D721Med (cell line): Measurements from ENCODE around the gene HOXB9.

Experiments used
- DNase-seq: peaks from one replicate; pipeline ENCODE4 v3.0.0; 2011; ENCODE audit warnings: low spot score; ENCODE audit not compliant: insufficient read length
- FAIRE-seq: peaks from 2 replicates; lab custom pipeline; 2011; peaks lifted over from hg19 to GRCh38; lab: Jason Lieb, UNC
- CTCF ChIP-seq: IDR thresholded peaks from 2 replicates; pipeline ENCODE4 v1.5.1; 2012; ENCODE audit warnings: mild to moderate bottlenecking, control low read depth; ENCODE audit not compliant: insufficient read depth; ENCODE audit errors: missing control alignments

HOXB9 gene

DNA sequence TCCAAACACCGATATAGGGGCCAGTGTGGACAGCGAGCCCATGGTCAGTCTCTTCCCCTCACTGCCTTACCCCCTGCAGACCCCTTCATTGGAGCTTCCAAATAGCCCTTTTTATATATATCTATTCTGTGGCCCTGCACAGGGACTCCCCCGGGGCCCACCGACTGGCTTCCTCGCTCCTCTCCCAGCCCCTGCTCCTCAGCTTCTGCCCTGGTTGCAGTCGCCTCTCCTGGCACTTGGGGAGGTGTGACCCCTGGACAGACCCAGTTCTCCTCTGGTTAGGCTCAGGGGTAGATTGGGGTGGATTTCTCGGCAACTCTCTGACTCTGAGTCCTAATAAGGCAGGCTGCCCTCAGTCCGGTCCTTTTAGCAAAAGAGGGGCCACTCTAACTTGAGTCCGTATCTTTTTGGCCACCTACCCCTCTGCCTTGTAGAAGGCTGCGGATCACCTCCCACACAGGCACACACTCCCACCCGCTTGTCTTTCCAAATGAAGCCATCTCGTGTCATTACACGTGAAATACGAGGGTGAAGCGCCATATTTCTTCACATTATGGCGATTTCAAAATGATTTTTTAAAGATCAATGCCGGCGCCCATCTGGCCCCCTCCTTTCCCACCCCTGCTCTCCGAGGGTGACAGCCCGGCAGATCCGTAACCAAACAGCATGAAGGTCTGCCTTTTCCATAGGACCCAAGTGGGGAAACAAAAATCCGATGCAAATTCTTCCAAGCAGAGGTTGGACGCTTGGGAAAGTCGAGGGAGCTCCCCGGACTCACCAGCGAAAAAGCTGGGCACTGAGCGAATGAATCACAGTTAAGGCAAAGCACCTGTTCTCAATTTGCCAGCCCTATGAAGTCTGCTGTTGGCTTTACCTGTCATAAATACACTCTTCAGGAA, 1.7 kb upstream of the HOXB9 start:
- no peak for FAIRE-seq

GRCh38 chr17:48627118-48627597, 1.0 kb upstream of the HOXB9 start:
- DNase-seq: no peak
- FAIRE-seq: no peak
- no peak for TF ChIP-seq CTCF

More for the DNA sequence above, 1.7 kb upstream of the HOXB9 start:
- TF ChIP-seq CTCF: no peak
- DNase-seq: no peak

- FAIRE-seq (no peak), DNase-seq (no peak)
- no peak for TF ChIP-seq CTCF
Measured at GRCh38 chr17:48625495-48626244, 488 bp downstream of the HOXB9 start.

DNA sequence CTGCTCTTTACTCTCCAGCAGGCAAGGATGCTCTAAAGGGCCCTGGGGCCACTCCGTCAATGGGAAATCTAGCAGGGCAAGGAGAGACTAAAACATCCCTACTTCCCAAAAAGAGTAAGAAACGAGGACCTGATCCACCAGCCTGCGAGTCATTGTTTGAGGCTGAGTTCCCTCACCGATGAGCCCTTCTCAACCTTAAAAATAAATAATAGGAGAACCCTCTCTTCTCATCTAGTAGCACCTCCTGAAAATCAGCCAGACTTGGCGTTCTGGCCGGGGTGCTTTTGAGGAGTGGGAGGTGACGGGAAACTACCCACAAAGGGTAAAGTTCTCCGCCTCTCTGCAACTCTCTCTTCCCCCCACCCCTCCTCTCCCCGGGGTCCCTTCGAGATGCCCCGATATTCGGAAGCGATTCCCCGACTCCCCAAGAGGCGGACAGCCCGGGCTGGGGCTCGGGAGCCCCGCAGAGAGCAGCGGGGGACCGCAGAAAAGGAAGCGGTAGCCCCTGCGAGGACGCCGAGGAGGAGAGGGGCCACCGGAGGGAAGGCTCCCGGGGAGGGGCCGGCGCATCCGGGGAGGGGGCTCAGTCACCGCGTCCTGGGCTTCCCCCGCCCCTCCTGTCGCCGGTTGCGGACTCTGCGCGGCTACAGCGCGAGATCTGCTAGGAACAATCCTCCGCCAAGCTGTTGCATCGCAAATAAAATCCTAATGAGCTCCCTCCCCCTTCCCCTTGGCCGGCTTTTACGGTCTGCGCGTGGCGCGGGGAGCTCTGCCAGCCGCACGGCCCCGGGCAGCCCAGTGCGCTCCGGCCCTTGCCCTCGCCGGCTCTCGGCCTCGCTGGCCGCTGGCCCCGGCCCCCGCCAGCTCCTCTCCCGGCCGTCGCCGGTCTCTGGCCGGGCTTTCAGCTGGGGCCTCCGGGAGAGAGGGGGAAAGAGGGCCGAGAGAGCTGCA, 1.3 kb downstream of the HOXB9 start:
- DNase-seq (no peak), FAIRE-seq (no peak)

DNA sequence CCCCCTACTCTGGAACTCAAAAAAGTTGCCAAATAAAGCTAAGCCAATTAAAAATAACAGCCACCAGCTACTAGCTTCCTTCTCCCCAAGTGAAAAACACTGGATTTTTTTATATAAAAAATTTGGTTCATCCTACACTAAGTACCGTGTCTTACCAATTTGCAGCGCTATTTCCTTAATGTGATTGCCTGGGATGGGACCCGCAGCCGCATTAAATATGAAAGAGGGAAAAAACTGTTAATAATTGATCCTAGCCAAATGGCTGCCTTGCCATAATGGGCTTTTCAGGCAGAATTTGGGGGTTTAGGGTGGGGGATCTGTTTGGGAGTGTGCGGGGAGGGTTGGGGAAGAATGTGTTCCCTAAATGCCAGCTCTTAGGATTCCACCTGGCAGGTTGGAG, 2.0 kb downstream of the HOXB9 start:
- no peak for TF ChIP-seq CTCF
- DNase-seq: no peak
- FAIRE-seq: no peak

More for the DNA sequence above, 1.3 kb downstream of the HOXB9 start:
- no peak for TF ChIP-seq CTCF

GRCh38 chr17:48623583-48623982, 2.6 kb downstream of the HOXB9 start:
- FAIRE-seq: no peak
- TF ChIP-seq CTCF: no peak

More at GRCh38 chr17:48623583-48623982, 2.6 kb downstream of the HOXB9 start:
- no peak for DNase-seq
